ENCODE results near the gene KCTD21.
"Not testable (repeated sequence)": the region's sequence is repeated elsewhere in the genome, so short reads cannot be mapped to it uniquely, and the experiment has no call there.

The KCTD21 gene

DNA sequence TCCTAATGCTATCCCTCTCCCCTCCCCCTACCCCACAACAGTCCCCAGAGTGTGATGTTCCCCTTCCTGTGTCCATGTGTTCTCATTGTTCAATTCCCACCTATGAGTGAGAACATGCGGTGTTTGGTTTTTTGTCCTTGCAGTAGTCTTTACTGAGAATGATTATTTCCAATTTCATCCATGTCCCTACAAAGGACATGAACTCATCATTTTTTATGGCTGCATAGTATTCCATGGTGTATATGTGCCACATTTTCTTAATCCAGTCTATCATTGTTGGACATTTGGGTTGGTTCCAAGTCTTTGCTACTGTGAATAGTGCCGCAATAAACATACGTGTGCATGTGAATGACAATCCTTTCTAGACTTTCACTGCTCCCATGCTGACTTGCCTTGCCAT lies 12.6 kb downstream of the KCTD21 start:
- DNase-seq (ENCODE audit: low spot score) = not testable (repeated sequence)

- no peak for DNase-seq (ENCODE audit: low spot score)
Observed at GRCh38 chr11:78171951-78172350, 16.5 kb downstream of the KCTD21 start.

GRCh38 chr11:78170874-78171549 lies 17.4 kb downstream of the KCTD21 start:
- DNase-seq (ENCODE audit: low spot score) = no peak

DNA sequence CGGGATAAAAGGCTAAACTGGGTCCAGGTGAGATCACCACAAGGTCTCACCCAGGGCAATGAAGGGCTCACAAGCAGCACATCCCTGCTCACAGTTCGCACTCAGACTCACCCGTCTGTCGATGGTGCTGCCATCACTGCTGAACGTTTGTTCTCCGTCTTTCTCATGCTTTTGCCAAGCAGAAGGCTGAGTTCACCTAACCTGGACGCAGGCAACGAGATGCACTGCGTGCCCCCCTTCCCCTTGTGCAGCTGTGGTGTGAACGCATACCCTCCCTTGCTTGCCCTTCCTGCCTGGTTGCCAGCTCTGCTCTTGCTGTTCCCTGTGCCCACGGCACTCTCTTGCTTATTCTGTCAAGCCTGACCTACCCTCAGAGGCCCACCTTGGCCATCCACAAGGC lies 18.0 kb downstream of the KCTD21 start:
- no peak for DNase-seq (ENCODE audit: low spot score)

- no peak for DNase-seq (ENCODE audit: low spot score)
Observed at GRCh38 chr11:78168539-78169477, 19.6 kb downstream of the KCTD21 start.

GRCh38 chr11:78166855-78167469 lies 21.5 kb downstream of the KCTD21 start:
- DNase-seq (ENCODE audit: low spot score) = no peak

DNA sequence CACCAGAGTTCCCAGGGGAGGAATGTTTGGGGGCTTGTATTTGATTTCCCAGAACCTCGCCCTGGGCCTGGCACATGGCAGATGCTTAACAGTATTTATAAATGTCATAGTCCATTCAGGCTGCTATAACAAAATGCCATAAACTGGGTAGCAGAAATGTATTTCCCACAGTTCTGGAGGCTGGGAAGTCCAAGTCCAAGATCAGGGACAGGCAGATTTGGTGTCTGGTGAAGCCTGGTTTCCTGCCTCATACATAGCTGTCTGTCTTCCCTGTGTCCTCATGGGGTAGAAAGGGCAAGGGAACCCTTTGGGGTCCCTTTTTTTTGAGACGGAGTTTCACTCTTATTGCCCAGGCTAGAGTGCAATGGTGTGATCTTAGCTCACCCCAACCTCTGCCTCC lies 24.0 kb downstream of the KCTD21 start:
- no peak for DNase-seq (ENCODE audit: low spot score)

- no peak for DNase-seq (ENCODE audit: low spot score)
Observed at GRCh38 chr11:78163828-78164227, 24.6 kb downstream of the KCTD21 start.

- DNase-seq (ENCODE audit: low spot score) = no peak
Observed at GRCh38 chr11:78161962-78162371, 26.5 kb downstream of the KCTD21 start.

- no peak for DNase-seq (ENCODE audit: low spot score)
Observed at GRCh38 chr11:78161346-78161745, 27.1 kb downstream of the KCTD21 start.

- DNase-seq (ENCODE audit: low spot score) = no peak
Observed at GRCh38 chr11:78160557-78160956, 27.9 kb downstream of the KCTD21 start.

DNA sequence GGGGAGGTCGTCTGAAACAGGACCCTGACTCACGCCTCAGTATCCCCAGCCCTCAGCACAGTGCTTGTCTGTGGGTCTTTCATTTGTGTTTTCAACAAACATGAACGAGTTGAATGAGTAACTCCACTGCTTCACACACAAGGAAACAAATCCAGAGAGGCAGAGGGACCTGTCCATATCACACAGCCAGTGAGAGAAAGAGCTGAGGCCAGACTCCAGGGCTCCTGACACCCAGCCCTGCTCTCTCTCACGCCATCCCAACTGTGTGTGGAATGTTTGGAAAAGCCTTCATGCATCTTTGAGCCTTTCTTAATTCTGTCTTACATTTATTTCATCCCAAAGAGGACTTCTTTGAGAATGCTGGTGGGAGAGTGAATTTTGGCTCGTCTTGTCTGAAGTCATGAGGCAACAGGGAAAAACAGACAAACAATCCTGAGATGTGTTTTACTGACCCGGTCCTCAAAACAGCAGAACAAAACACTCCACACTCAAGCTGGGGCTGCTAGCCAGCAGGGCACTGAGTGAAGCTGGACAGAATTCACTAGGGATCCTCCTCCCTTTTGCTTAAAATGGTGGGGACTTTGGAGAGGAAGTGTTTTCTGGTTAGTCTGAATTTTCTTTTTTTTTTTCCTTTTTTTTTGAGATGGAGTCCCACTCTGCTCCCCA lies 29.3 kb downstream of the KCTD21 start:
- no peak for DNase-seq (ENCODE audit: low spot score)

DNA sequence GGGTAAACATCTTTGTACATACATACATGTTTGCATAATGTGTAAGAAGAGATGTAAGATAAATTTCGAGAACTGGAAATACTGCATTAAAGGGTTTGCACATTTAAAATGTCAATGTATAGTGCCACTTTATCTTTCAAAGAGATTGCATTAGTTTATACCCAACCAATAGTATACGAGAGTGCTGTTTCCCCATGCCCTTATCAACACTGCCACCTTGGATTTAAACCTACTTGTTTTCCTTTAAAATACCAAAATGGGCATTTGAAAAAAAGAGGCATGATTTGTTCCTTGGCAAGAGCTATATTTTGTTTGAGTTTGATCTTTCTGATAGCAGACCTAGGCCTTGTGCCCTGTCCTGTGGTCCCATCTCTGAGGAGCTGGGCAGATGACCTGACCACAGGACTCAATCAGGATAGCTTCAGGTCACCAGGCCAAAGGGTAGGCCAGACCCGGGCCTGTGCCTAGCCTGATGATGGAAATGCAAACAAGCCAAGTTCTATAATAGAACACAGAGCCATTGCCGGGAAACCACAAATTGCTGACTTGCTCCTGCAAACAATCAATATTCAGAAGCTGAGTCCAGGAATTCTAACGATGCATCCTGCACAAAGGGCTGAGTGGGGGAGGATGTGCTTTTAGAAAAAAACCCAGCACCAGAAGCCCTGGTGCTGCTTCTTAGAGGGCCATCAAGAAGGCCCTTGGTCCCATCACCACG lies 32.1 kb downstream of the KCTD21 start:
- no peak for DNase-seq (ENCODE audit: low spot score)

- DNase-seq (ENCODE audit: low spot score) = no peak
Observed at GRCh38 chr11:78151804-78152203, 36.6 kb downstream of the KCTD21 start.

- DNase-seq (ENCODE audit: low spot score) = no peak
Observed at GRCh38 chr11:78150754-78151153, 37.7 kb downstream of the KCTD21 start.

DNA sequence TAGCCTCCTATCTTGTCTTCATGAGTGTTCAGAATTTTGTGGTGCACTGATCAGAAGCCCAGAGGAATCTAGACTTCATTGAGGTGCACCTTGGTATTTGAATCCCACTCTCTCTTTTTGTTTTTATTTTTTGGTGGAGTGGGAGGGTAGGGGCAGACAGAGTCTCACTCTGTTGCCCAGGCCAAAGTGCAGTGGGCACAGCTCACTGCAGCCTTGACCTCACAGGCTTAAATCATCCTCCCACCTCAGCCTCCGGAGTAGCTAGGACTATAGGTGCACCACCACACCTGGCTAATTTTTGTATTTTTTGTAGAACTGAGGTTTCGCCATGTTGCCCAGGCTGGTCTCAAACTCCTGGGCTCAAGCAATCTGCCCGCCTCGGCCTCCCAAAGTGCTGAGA lies 38.1 kb downstream of the KCTD21 start:
- no peak for DNase-seq (ENCODE audit: low spot score)

DNA sequence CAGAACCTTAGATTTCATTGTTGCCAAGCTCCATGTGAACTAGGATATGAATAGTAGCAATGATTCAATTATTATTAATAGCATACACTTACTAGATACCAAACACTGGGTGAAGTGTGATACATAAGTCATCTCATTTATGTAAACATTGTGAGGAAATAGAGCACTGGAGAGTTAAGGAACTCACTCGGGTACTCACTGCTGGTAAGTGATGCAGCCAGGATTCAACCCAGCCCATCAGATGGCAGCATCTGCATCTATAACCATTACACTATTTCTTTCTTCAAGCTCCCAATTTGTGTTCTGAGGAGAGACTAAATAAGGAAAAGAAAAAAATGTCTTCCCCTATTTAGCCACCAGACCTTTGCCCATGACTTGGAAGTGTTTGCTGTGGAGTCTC lies 38.8 kb downstream of the KCTD21 start:
- DNase-seq (ENCODE audit: low spot score) = no peak

GRCh38 chr11:78147807-78148206 lies 40.6 kb downstream of the KCTD21 start:
- DNase-seq (ENCODE audit: low spot score) = no peak

GRCh38 chr11:78145511-78146025 lies 42.9 kb downstream of the KCTD21 start:
- DNase-seq (ENCODE audit: low spot score) = no peak

DNA sequence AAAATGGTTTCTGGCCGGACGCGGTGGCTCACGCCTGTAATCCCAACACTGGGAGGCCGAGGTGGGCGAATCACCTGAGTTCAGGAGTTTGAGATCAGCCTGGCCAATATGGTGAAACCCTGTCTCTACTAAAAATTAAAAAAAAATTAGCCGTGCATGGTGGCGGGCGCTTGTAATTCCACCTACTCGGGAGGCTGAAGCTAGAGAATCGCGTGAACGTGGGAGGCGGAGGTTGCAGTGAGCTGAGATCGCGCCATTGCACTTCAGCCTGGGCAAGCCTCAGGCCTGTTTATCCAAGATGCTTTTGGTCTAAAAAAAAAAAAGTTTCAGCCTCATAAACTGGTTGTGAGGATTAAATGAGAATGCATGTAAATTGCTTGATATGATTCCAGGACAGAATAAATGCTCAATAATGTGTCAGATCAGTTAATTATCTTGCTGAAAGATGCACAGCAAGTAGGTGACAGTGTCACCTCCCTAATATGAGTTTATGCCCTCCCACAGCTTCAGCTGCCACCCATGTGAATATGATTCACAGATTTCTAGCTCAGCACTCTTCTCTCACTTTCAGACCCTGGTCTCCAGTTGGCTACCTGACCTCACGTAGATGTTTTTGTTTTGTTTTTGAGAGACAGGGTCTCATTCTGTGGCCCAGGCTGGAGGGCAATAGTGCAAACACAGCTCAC lies 47.9 kb downstream of the KCTD21 start:
- DNase-seq (ENCODE audit: low spot score) = no peak
